K562 (cell line): Measurements from ENCODE around the gene ATXN1. TPM values are rescaled to one million over a fixed set of nuclear protein-coding genes. Genes with fewer than 3 reads are reported as not detected.

ENCODE experiments used
- ATAC-seq: fragments of 200-7000 bp; cut with Tn5 transposase; 3 replicates; pipeline ENCODE4 v1.9.1; 2020; ENCODE audit warnings: moderate library complexity
- BruUV-seq: library from RNA; stranded (reverse); fragments of 400-500 nt; replicated peaks from 2 replicates; lab custom pipeline; 2021; lab: Mats Ljungman, UMichigan
- CTCF ChIA-PET: fragments of 300-600 bp; formaldehyde crosslinking; extraction: SDS; loops from one replicate; lab custom pipeline; 2021; ENCODE audit warnings: low intra/inter-chr PET ratio; lab: Yijun Ruan, JAX
- POLR2A ChIA-PET: fragments of 300-600, 350-650 bp; sonication (Branson Sonifier 250); formaldehyde crosslinking; extraction: SDS; loops from one replicate; lab custom pipeline; 2021; ENCODE audit warnings: antibody characterized with exemption, inconsistent platforms; lab: Yijun Ruan, JAX
- DNase-seq, 4 experiments: peaks; one replicate each; pipeline versions ENCODE4 v3.0.0 to v3.0.0-alpha.2; 2011 to 2018; ENCODE audit warnings: low spot score in 3 of 4, mixed read lengths in 3 of 4; ENCODE audit errors: extremely low read depth in 1 of 4
- FAIRE-seq: peaks from 2 replicates; lab custom pipeline; 2011; peaks lifted over from hg19 to GRCh38; lab: Jason Lieb, UNC
- H2AFZ ChIP-seq: 2 replicates; pipeline ENCODE4 v1.6.0; 2011; ENCODE audit warnings: low read depth, low read length, control low read depth, inconsistent platforms
- H3K27ac ChIP-seq: fragments of 200-600 bp; 3 replicates; pipeline ENCODE4 v1.8.0; 2011; ENCODE audit warnings: low read depth, mild to moderate bottlenecking, control low read depth, inconsistent platforms, low read length, moderate library complexity, mixed read lengths; ENCODE audit errors: extremely low read depth
- H3K27me3 ChIP-seq, 2 experiments: fragments of 300-600 bp in 1 of 2; 2 replicates in 1 of 2; 3 replicates in 1 of 2; pipeline versions ENCODE4 v1.6.0 to v1.8.0; 2011; ENCODE audit warnings: inconsistent platforms in 2 of 2, low read length in 2 of 2, mild to moderate bottlenecking in 1 of 2, mixed read lengths in 1 of 2, moderate library complexity in 1 of 2; ENCODE audit not compliant: control insufficient read depth in 2 of 2, insufficient read depth in 2 of 2
- H3K36me3 ChIP-seq: fragments of 300-600 bp; 3 replicates; pipeline ENCODE4 v1.8.0; 2011; ENCODE audit warnings: mild to moderate bottlenecking, low read length, inconsistent platforms; ENCODE audit not compliant: control insufficient read depth, insufficient read depth
- H3K4me1 ChIP-seq, 2 experiments: fragments of 200-600 bp in 1 of 2; replicated peaks in 1 of 2; 2 replicates in 1 of 2; 3 replicates in 1 of 2; pipeline versions ENCODE4 v1.5.1 to v1.8.0; 2011; ENCODE audit warnings: inconsistent platforms in 2 of 2, low read length in 2 of 2, mild to moderate bottlenecking in 1 of 2, mixed read lengths in 1 of 2, moderate library complexity in 1 of 2; ENCODE audit not compliant: control insufficient read depth in 2 of 2, insufficient read depth in 2 of 2
- H3K4me2 ChIP-seq: 2 replicates; pipeline ENCODE4 v1.6.1; 2011; ENCODE audit warnings: low read length, control low read depth, inconsistent platforms, mixed read lengths; ENCODE audit not compliant: insufficient read depth
- H3K4me3 ChIP-seq: fragments of 200-600 bp; sonication (generic), shearing (Covaris generic); 2 replicates; pipeline ENCODE4 v1.5.1; 2016; ENCODE audit warnings: control low read depth, inconsistent platforms
- H3K79me2 ChIP-seq: fragments of 200-600 bp; 3 replicates; pipeline ENCODE4 v1.8.0; 2011; ENCODE audit warnings: low read length, inconsistent platforms; ENCODE audit not compliant: control insufficient read depth, insufficient read depth
- H3K9ac ChIP-seq, 2 experiments: 2 replicates each; pipeline versions ENCODE4 v1.6.0 to v1.6.1; 2011; ENCODE audit warnings: low read depth in 2 of 2, low read length in 2 of 2, control low read depth in 1 of 2, inconsistent platforms in 1 of 2, mild to moderate bottlenecking in 1 of 2, mixed read lengths in 1 of 2; ENCODE audit not compliant: insufficient read depth in 1 of 2
- H3K9me1 ChIP-seq: one replicate; pipeline ENCODE4 v1.6.0; 2011; ENCODE audit warnings: inconsistent platforms, mild to moderate bottlenecking, low read length, moderate library complexity; ENCODE audit not compliant: control insufficient read depth, insufficient read depth
- H3K9me3 ChIP-seq: replicated peaks from 2 replicates; pipeline ENCODE4 v1.5.1; 2011; ENCODE audit warnings: low read depth, low read length, inconsistent platforms; ENCODE audit not compliant: control insufficient read depth, insufficient read depth
- H4K20me1 ChIP-seq: replicated peaks from 2 replicates; pipeline ENCODE4 v1.6.1; 2011; ENCODE audit warnings: low read length, inconsistent platforms, mixed read lengths; ENCODE audit not compliant: control insufficient read depth, insufficient read depth
- CHD4 ChIP-seq: fragments of 200-600 bp; sonication (generic); IDR thresholded peaks from 3 replicates; pipeline ENCODE4 v1.6.1; 2012; ENCODE audit warnings: low read depth, mild to moderate bottlenecking, mixed read lengths, low read length, inconsistent platforms; ENCODE audit not compliant: insufficient read depth, insufficient replicate concordance, poor library complexity, severe bottlenecking
- ELF1 ChIP-seq: fragments of 200-800 bp; sonication (Bioruptor generic); IDR thresholded peaks from 2 replicates; pipeline ENCODE4 v1.6.1; 2016; ENCODE audit warnings: missing genetic modification characterization, missing compliant biosample characterization
- FOXK1 ChIP-seq: sonication (generic); formaldehyde crosslinking; IDR thresholded peaks from 2 replicates; pipeline ENCODE4 v1.8.0; 2022; ENCODE audit warnings: missing genetic modification reagents, mild to moderate bottlenecking, borderline replicate concordance
- GABPB2 ChIP-seq: fragments of 250-450 bp; sonication (Bioruptor Pico); conservative IDR thresholded peaks from 2 replicates; pipeline ENCODE4 v1.5.1; 2021; ENCODE audit warnings: mild to moderate bottlenecking
- GTF2E2 ChIP-seq: fragments of 200-800 bp; sonication (Bioruptor generic); IDR thresholded peaks from 2 replicates; pipeline ENCODE4 v1.6.1; 2016; ENCODE audit warnings: missing genetic modification characterization, missing compliant biosample characterization
- HDGF ChIP-seq: fragments of 450-650 bp; IDR thresholded peaks from 2 replicates; pipeline ENCODE4 v1.6.1; 2016
- HMG20A ChIP-seq: fragments of 450-650 bp; formaldehyde crosslinking; conservative IDR thresholded peaks from 2 replicates; pipeline ENCODE4 v1.4.0; 2020; ENCODE audit warnings: mild to moderate bottlenecking, mixed read lengths
- MEF2D ChIP-seq: conservative IDR thresholded peaks from 2 replicates; pipeline ENCODE4 v1.6.1; 2016; ENCODE audit warnings: low read depth, missing genetic modification characterization, missing compliant biosample characterization
- NELFE ChIP-seq: IDR thresholded peaks from 2 replicates; pipeline ENCODE4 v1.6.1; 2011; ENCODE audit warnings: mild to moderate bottlenecking; ENCODE audit not compliant: insufficient read depth, insufficient read length
- NFYB ChIP-seq: IDR thresholded peaks from 2 replicates; pipeline ENCODE4 v1.6.1; 2011; ENCODE audit warnings: mild to moderate bottlenecking, moderate library complexity; ENCODE audit not compliant: insufficient read length; ENCODE audit errors: extremely low read depth
- PHF20 ChIP-seq: fragments of 450-650 bp; IDR thresholded peaks from 2 replicates; pipeline ENCODE4 v1.6.1; 2018; ENCODE audit not compliant: partially characterized antibody
- POLR3A ChIP-seq: IDR thresholded peaks from 2 replicates; pipeline ENCODE4 v1.6.1; 2011; ENCODE audit warnings: borderline replicate concordance, mild to moderate bottlenecking, moderate library complexity; ENCODE audit not compliant: insufficient read length, insufficient read depth; ENCODE audit errors: extremely low read depth
- SMAD4 ChIP-seq: fragments of 250-450 bp; sonication (Bioruptor Pico); conservative IDR thresholded peaks from 2 replicates; pipeline ENCODE4 v1.8.0; 2021; ENCODE audit warnings: inconsistent platforms, mild to moderate bottlenecking, moderate library complexity
- SMARCA5 ChIP-seq: fragments of 450-650 bp; IDR thresholded peaks from 2 replicates; pipeline ENCODE4 v1.6.1; 2016
- TSC22D4 ChIP-seq: fragments of 450-650 bp; IDR thresholded peaks from 2 replicates; pipeline ENCODE4 v1.6.1; 2016; ENCODE audit warnings: missing genetic modification characterization, missing biosample characterization, control low read depth
- ZNF764 ChIP-seq: fragments of 250-450 bp; sonication (Bioruptor Pico); IDR thresholded peaks from 2 replicates; pipeline ENCODE4 v1.4.0; 2020; ENCODE audit warnings: low read depth, mild to moderate bottlenecking, moderate library complexity
- ZNF778 ChIP-seq: fragments of 450-650 bp; formaldehyde crosslinking; IDR thresholded peaks from 2 replicates; pipeline ENCODE4 v1.4.0; 2020; ENCODE audit warnings: mild to moderate bottlenecking, moderate library complexity
- ZZZ3 ChIP-seq: fragments of 450-650 bp; IDR thresholded peaks from 2 replicates; pipeline ENCODE4 v1.6.1; 2016; ENCODE audit warnings: antibody characterized with exemption, mild to moderate bottlenecking, moderate library complexity
- WGBS: fragments of 100-300 bp; shearing (Covaris generic); methylation state at CpG from one replicate; pipeline ENCODE4 v1.1.6; 2016; ENCODE audit warnings: low coverage, mixed read lengths; ENCODE audit not compliant: insufficient coverage; ENCODE audit errors: missing lambda C conversion rate; 5-methylcytosine and 5-hydroxymethylcytosine counted together
- in situ Hi-C: fragments of 300-500 bp; cut with MboI; formaldehyde crosslinking; loops from 4 replicates; pipeline ENCODE4 v1.15.0; 2018; ENCODE audit warnings: inconsistent platforms, mixed read lengths
- intact Hi-C: fragments of 100-400 bp; cut with micrococcal nuclease; formaldehyde crosslinking; loops from 2 replicates; pipeline ENCODE4 v1.14.2; 2022
- polyA plus RNA-seq, 8 experiments: library from polyadenylated mRNA; depleted of rRNA in 4 of 8; stranded (reverse) in 5 of 8; unstranded in 3 of 8; fragments of >200 nt; fragmentation: Nextera tagmentation in 2 of 8; fragmentation: Illumina TruSeq in 1 of 8; extraction: Ambion mirVana in 2 of 8; extraction: Trizol in 1 of 8; gene quantifications; 2 replicates each; pipeline versions ENCODE4 v1.2.1 to v1.2.3, GENCODE V29; 2011 to 2014; ENCODE audit warnings: inconsistent platforms in 1 of 8, missing spikeins in 1 of 8
- total RNA-seq, 7 experiments: library from RNA; depleted of rRNA in 6 of 7; stranded (reverse); fragments of >200 nt in 6 of 7; fragmentation: Illumina TruSeq in 2 of 7; extraction: Trizol in 2 of 7; gene quantifications; 2 replicates each; pipeline versions ENCODE4 v1.2.1 to v1.2.3, GENCODE V29; 2011 to 2021; ENCODE audit warnings: low replicate concordance in 1 of 7
- TF ChIP-seq, protein P1 (sequence below): fragments of 250-450 bp; sonication (Bioruptor Pico); IDR thresholded peaks from 2 replicates; pipeline ENCODE4 v1.4.0; 2020; ENCODE audit warnings: mild to moderate bottlenecking
- TF ChIP-seq, protein P2 (sequence below): fragments of 250-450 bp; sonication (Bioruptor Pico); IDR thresholded peaks from 2 replicates; pipeline ENCODE4 v1.4.0; 2020; ENCODE audit warnings: mild to moderate bottlenecking, moderate library complexity

ATXN1 gene
- total and polyA plus RNA-seq, 9 of the 15 experiments (the other 6 are each of a cell fraction or from before 2014, with no cell fraction given) = under 0.01 to 1.2 (median 0.58) TPM

DNA sequence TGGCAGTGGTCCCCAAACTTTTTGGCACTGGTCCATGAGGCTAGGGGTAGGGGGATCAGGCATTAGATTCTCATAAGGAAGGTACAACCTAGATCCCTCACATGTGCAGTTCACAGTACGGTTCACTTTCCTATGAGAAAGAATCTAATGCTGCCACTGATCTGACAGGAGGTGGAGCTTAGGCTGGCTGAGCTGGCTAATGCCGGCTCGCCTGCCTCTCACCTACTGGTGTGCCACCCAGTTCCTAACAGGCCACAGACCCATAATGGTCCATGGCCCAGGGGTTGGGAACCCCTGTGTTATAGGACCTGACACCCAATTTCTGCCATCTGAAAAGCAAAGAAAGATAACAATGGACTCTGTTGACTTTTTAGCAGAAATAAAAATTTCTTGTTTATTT, 323.3 kb downstream of the ATXN1 start (continued):
- TF ChIP-seq NELFE (no peak), MEF2D (tag) (no peak), ELF1 (tag) (no peak), NFYB (no peak), TSC22D4 (tag) (no peak), HDGF (no peak), PHF20 (no peak)
- TF ChIP-seq, protein P1, sequence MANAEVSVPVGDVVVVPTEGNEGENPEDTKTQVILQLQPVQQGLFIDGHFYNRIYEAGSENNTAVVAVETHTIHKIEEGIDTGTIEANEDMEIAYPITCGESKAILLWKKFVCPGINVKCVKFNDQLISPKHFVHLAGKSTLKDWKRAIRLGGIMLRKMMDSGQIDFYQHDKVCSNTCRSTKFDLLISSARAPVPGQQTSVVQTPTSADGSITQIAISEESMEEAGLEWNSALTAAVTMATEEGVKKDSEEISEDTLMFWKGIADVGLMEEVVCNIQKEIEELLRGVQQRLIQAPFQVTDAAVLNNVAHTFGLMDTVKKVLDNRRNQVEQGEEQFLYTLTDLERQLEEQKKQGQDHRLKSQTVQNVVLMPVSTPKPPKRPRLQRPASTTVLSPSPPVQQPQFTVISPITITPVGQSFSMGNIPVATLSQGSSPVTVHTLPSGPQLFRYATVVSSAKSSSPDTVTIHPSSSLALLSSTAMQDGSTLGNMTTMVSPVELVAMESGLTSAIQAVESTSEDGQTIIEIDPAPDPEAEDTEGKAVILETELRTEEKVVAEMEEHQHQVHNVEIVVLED (CRISPR knock-in tag) = no peak
- TF ChIP-seq, all 486 proteins: peak for 0

DNA sequence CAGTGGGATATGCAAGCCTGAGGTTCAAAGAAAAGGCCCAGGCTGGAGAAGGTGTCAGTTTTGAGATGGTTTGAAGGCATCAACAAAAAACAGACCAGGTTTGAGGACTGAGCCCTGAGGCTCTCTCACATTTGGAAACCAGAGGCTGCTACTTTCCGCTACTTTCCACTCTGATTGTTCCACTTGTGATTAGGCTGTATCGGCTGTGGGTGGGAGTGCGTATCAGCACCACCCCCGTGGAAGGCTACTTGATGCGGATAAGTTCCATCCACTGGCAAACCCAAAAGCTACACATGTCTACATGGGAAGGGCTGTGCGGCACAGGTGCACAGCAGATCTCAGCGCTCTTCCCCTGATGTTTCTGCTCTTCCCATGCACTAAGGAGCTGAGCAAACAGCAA, 324.2 kb downstream of the ATXN1 start:
- Histone ChIP-seq H3K4me1 (peaks cover 0 to 2% of the 10 kb centered on the region in 2 experiments; a peak in 3 of 5 replicates), H3K27me3 (peaks cover 6 to 27% of the 10 kb centered on the region in 2 experiments; a peak in 3 of 5 replicates), H3K4me3 (no peak overlapping the region), H3K4me2 (no peak overlapping the region), H3K27ac (no peak overlapping the region), H3K36me3 (no peaks in the 10 kb centered on the region), H2AFZ (no peak overlapping the region), H4K20me1 (no peaks in the 10 kb centered on the region), H3K9me3 (no peaks in the 10 kb centered on the region), H3K79me2 (no peaks in the 10 kb centered on the region), H3K9ac (no peak overlapping the region), H3K9me1 (no peaks in the 10 kb centered on the region)
- 36% methylated on average over 7 of the region's 7 CpGs for WGBS
- DNase-seq (no peak), ATAC-seq (no peak), FAIRE-seq (no peak)
- no TSS peak for BruUV-seq
- intact Hi-C loops = no loop called here
- POLR2A ChIA-PET = interaction anchor here (0.5 kb wide), 1 partner anchor 113 kb away, joined by 3 read pairs; no protein-coding TSS in a partner anchor
- in situ Hi-C loops = no loop called here
- CTCF ChIA-PET = no interaction called here
- TF ChIP-seq POLR3A (no peak), HMG20A (CRISPR knock-in tag) (no peak), SMARCA5 (no peak), SMAD4 (CRISPR knock-in tag) (no peak), ZZZ3 (no peak), FOXK1 (CRISPR knock-in tag) (no peak), ZNF764 (CRISPR knock-in tag) (no peak), ZNF778 (CRISPR knock-in tag) (no peak), GTF2E2 (tag) (no peak), GABPB2 (CRISPR knock-in tag) (no peak), CHD4 (no peak)
- TF ChIP-seq, protein P2, sequence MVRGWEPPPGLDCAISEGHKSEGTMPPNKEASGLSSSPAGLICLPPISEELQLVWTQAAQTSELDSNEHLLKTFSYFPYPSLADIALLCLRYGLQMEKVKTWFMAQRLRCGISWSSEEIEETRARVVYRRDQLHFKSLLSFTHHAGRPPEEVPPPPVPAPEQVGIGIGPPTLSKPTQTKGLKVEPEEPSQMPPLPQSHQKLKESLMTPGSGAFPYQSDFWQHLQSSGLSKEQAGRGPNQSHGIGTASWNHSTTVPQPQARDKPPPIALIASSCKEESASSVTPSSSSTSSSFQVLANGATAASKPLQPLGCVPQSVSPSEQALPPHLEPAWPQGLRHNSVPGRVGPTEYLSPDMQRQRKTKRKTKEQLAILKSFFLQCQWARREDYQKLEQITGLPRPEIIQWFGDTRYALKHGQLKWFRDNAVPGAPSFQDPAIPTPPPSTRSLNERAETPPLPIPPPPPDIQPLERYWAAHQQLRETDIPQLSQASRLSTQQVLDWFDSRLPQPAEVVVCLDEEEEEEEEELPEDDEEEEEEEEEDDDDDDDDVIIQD (CRISPR knock-in tag) = no peak
